H9 (cell line): ENCODE results near the gene OR51B5. TPM values are rescaled to one million over a fixed set of nuclear protein-coding genes. Genes with fewer than 3 reads are reported as not detected.

Experiments used
- DNase-seq: peaks from one replicate; pipeline ENCODE4 v3.0.0-alpha.2; 2017
- H2AFZ ChIP-seq: one replicate; pipeline ENCODE4 v1.6.1; 2013; ENCODE audit warnings: mild to moderate bottlenecking, low read length, control low read depth, moderate library complexity
- H2AK5ac ChIP-seq: 2 replicates; pipeline ENCODE4 v1.6.1; 2013; ENCODE audit warnings: low read length, control low read depth, mixed read lengths; ENCODE audit not compliant: insufficient read length
- H2BK120ac ChIP-seq: one replicate; pipeline ENCODE4 v1.6.1; 2013; ENCODE audit warnings: low read depth, mild to moderate bottlenecking, low read length, control low read depth, inconsistent platforms; ENCODE audit not compliant: poor library complexity, severe bottlenecking
- H2BK12ac ChIP-seq: 2 replicates; pipeline ENCODE4 v1.6.1; 2013; ENCODE audit warnings: low read length, control low read depth, mixed read lengths, low read depth; ENCODE audit not compliant: insufficient read length
- H2BK15ac ChIP-seq: 2 replicates; pipeline ENCODE4 v1.6.1; 2013; ENCODE audit warnings: low read depth, low read length, control low read depth
- H2BK20ac ChIP-seq: one replicate; pipeline ENCODE4 v1.6.1; 2013; ENCODE audit warnings: low read depth, mild to moderate bottlenecking, low read length, control low read depth, inconsistent platforms; ENCODE audit not compliant: poor library complexity, severe bottlenecking
- H2BK5ac ChIP-seq: 2 replicates; pipeline ENCODE4 v1.6.1; 2013; ENCODE audit warnings: low read length, control low read depth, mixed read lengths; ENCODE audit not compliant: insufficient read length
- H3K14ac ChIP-seq: 2 replicates; pipeline ENCODE4 v1.6.1; 2013; ENCODE audit warnings: low read length, control low read depth; ENCODE audit not compliant: insufficient read depth
- H3K18ac ChIP-seq: 2 replicates; pipeline ENCODE4 v1.6.1; 2013; ENCODE audit warnings: low read depth, mild to moderate bottlenecking, mixed read lengths, low read length, control low read depth; ENCODE audit not compliant: insufficient read length
- H3K23ac ChIP-seq: 2 replicates; pipeline ENCODE4 v1.6.1; 2013; ENCODE audit warnings: low read length, control low read depth, mixed read lengths, low read depth; ENCODE audit not compliant: insufficient read length
- H3K23me2 ChIP-seq: 2 replicates; pipeline ENCODE4 v1.6.1; 2013; ENCODE audit warnings: low read depth, mild to moderate bottlenecking, mixed read lengths, low read length, control low read depth; ENCODE audit not compliant: insufficient read length, poor library complexity, severe bottlenecking
- H3K27ac ChIP-seq: 2 replicates; pipeline ENCODE4 v1.5.1; 2013; ENCODE audit warnings: low read length, control low read depth, mixed read lengths, low read depth; ENCODE audit not compliant: insufficient read length
- H3K27me3 ChIP-seq: 2 replicates; pipeline ENCODE4 v1.6.1; 2013; ENCODE audit warnings: low read length, control low read depth, inconsistent platforms; ENCODE audit not compliant: insufficient read depth
- H3K4ac ChIP-seq: 2 replicates; pipeline ENCODE4 v1.6.1; 2013; ENCODE audit warnings: low read depth, mild to moderate bottlenecking, control low read depth, inconsistent platforms, low read length, moderate library complexity
- H3K4me1 ChIP-seq: 2 replicates; pipeline ENCODE4 v1.6.1; 2013; ENCODE audit warnings: low read length, control low read depth, inconsistent platforms; ENCODE audit not compliant: insufficient read depth
- H3K4me2 ChIP-seq: 2 replicates; pipeline ENCODE4 v1.6.1; 2013; ENCODE audit warnings: low read length, control low read depth, mixed read lengths; ENCODE audit not compliant: insufficient read length, insufficient read depth
- H3K56ac ChIP-seq: 2 replicates; pipeline ENCODE4 v1.6.1; 2013; ENCODE audit warnings: low read depth, mild to moderate bottlenecking, mixed read lengths, low read length, control low read depth; ENCODE audit not compliant: insufficient read length
- H3K79me1 ChIP-seq: 2 replicates; pipeline ENCODE4 v1.6.1; 2013; ENCODE audit warnings: low read depth, mild to moderate bottlenecking, moderate library complexity, low read length, control low read depth, inconsistent platforms; ENCODE audit not compliant: insufficient read depth, poor library complexity, severe bottlenecking
- H3K79me2 ChIP-seq: 2 replicates; pipeline ENCODE4 v1.6.1; 2013; ENCODE audit warnings: low read length, control low read depth, inconsistent platforms; ENCODE audit not compliant: insufficient read depth
- H3K9ac ChIP-seq: 2 replicates; pipeline ENCODE4 v1.6.1; 2013; ENCODE audit warnings: low read length, control low read depth, mixed read lengths; ENCODE audit not compliant: insufficient read length; ENCODE audit errors: extremely low read depth
- H3K9me3 ChIP-seq: one replicate; pipeline ENCODE4 v1.6.1; 2013; ENCODE audit warnings: low read depth, low read length, inconsistent platforms; ENCODE audit not compliant: control insufficient read depth
- H3T11ph ChIP-seq: one replicate; pipeline ENCODE4 v1.6.1; 2013; ENCODE audit warnings: mild to moderate bottlenecking, low read length, control low read depth, inconsistent platforms
- H4K20me1 ChIP-seq: one replicate; pipeline ENCODE4 v1.6.1; 2013; ENCODE audit not compliant: control insufficient read depth, insufficient read length, insufficient read depth
- H4K5ac ChIP-seq: 2 replicates; pipeline ENCODE4 v1.6.1; 2013; ENCODE audit warnings: low read depth, mild to moderate bottlenecking, mixed read lengths, low read length, control low read depth; ENCODE audit not compliant: insufficient read length
- H4K8ac ChIP-seq: replicated peaks from 2 replicates; pipeline ENCODE4 v1.6.1; 2013; ENCODE audit warnings: low read length, control low read depth, mixed read lengths, low read depth; ENCODE audit not compliant: insufficient read length
- H4K91ac ChIP-seq: 2 replicates; pipeline ENCODE4 v1.6.1; 2013; ENCODE audit warnings: low read depth, mild to moderate bottlenecking, moderate library complexity, mixed read lengths, low read length, control low read depth; ENCODE audit not compliant: insufficient read length
- H3K27ac Mint-ChIP-seq, 3 experiments: 2 replicates in 2 of 3; 3 replicates in 1 of 3; pipeline ENCODE4 v1.8.0; 2020 to 2021; ENCODE audit warnings: mixed read lengths in 3 of 3, mild to moderate bottlenecking in 1 of 3, moderate library complexity in 1 of 3
- H3K27me3 Mint-ChIP-seq: 2 replicates; pipeline ENCODE4 v1.8.0; 2021; ENCODE audit warnings: low read depth, mild to moderate bottlenecking, moderate library complexity, mixed read lengths
- H3K36me3 Mint-ChIP-seq, 3 experiments: 2 replicates in 2 of 3; 3 replicates in 1 of 3; pipeline ENCODE4 v1.8.0; 2020 to 2021; ENCODE audit warnings: low read depth in 3 of 3, mixed read lengths in 3 of 3; ENCODE audit not compliant: insufficient read depth in 1 of 3
- H3K4me1 Mint-ChIP-seq, 2 experiments: 2 replicates each; pipeline ENCODE4 v1.8.0; 2020; ENCODE audit warnings: mixed read lengths in 2 of 2
- H3K4me3 Mint-ChIP-seq, 2 experiments: 2 replicates in 1 of 2; 3 replicates in 1 of 2; pipeline ENCODE4 v1.8.0; 2020 to 2021; ENCODE audit warnings: mild to moderate bottlenecking in 2 of 2, mixed read lengths in 2 of 2, moderate library complexity in 1 of 2
- H3K9me3 Mint-ChIP-seq, 2 experiments: 2 replicates in 1 of 2; 3 replicates in 1 of 2; pipeline ENCODE4 v1.8.0; 2020; ENCODE audit warnings: mild to moderate bottlenecking in 2 of 2, mixed read lengths in 2 of 2, moderate library complexity in 1 of 2
- WGBS: extraction: QIAGEN DNeasy Blood & Tissue Kit; methylation state at CpG from one replicate; pipeline ENCODE4 v1.1.7; 2013; ENCODE audit warnings: missing lambda C conversion rate, low lambda C conversion rate, mixed read lengths; ENCODE audit not compliant: insufficient read length; ENCODE audit errors: extremely low coverage; 5-methylcytosine and 5-hydroxymethylcytosine counted together
- total RNA-seq: library from RNA; stranded (reverse); gene quantifications from 2 replicates; pipeline ENCODE4 v1.2.1, GENCODE V29; 2021
- TF ChIP-seq, protein P1 (sequence below): fragments of 200-600 bp; sonication (generic); conservative IDR thresholded peaks from 3 replicates; pipeline ENCODE4 v1.8.0; 2021; ENCODE audit warnings: antibody characterized with exemption, mild to moderate bottlenecking

OR51B5 gene
- total RNA-seq, 1 experiment from 2014 or later = not detected

- H3K4me1 Mint-ChIP-seq = no peaks in the 10 kb centered on the region
- no peak overlapping the region for H3K9ac ChIP-seq
- H4K8ac ChIP-seq = no peak overlapping the region
- H3K56ac ChIP-seq = no peak overlapping the region
- H3K27ac Mint-ChIP-seq = no peak overlapping the region
- no peak overlapping the region for H3T11ph ChIP-seq
- H2BK12ac ChIP-seq = no peak overlapping the region
- no peak overlapping the region for H4K91ac ChIP-seq
- H3K27me3 Mint-ChIP-seq = no peaks in the 10 kb centered on the region
- no peaks in the 10 kb centered on the region for H3K23me2 ChIP-seq
- no peak overlapping the region for H3K4me2 ChIP-seq
- H2AFZ ChIP-seq = no peak overlapping the region
- no peaks in the 10 kb centered on the region for H3K27me3 ChIP-seq
- H3K4me1 ChIP-seq = no peaks in the 10 kb centered on the region
- H2BK20ac ChIP-seq = no peak overlapping the region
- no peaks in the 10 kb centered on the region for H3K79me1 ChIP-seq
- H2BK5ac ChIP-seq = no peak overlapping the region
- H3K27ac ChIP-seq = no peak overlapping the region
- WGBS = no CpG with 5 or more reads among the region's 5 CpGs
- H3K9me3 Mint-ChIP-seq = no peaks in the 10 kb centered on the region
- no peak overlapping the region for H2BK15ac ChIP-seq
- H3K14ac ChIP-seq = no peak overlapping the region
- no peak overlapping the region for H3K18ac ChIP-seq
- H2BK120ac ChIP-seq = no peak overlapping the region
- H2AK5ac ChIP-seq = no peak overlapping the region
- H3K4ac ChIP-seq = no peak overlapping the region
- no peak overlapping the region for H3K4me3 Mint-ChIP-seq
- no peak overlapping the region for H3K23ac ChIP-seq
- no peak overlapping the region for H4K5ac ChIP-seq
- H3K36me3 Mint-ChIP-seq = no peaks in the 10 kb centered on the region
- H3K79me2 ChIP-seq = no peaks in the 10 kb centered on the region
- no peaks in the 10 kb centered on the region for H3K9me3 ChIP-seq
- DNase-seq = no peak
- TF ChIP-seq, protein P1, sequence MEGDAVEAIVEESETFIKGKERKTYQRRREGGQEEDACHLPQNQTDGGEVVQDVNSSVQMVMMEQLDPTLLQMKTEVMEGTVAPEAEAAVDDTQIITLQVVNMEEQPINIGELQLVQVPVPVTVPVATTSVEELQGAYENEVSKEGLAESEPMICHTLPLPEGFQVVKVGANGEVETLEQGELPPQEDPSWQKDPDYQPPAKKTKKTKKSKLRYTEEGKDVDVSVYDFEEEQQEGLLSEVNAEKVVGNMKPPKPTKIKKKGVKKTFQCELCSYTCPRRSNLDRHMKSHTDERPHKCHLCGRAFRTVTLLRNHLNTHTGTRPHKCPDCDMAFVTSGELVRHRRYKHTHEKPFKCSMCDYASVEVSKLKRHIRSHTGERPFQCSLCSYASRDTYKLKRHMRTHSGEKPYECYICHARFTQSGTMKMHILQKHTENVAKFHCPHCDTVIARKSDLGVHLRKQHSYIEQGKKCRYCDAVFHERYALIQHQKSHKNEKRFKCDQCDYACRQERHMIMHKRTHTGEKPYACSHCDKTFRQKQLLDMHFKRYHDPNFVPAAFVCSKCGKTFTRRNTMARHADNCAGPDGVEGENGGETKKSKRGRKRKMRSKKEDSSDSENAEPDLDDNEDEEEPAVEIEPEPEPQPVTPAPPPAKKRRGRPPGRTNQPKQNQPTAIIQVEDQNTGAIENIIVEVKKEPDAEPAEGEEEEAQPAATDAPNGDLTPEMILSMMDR = no peak
- H4K20me1 ChIP-seq = no peaks in the 10 kb centered on the region
Measured at GRCh38 chr11:5303626-5304025, 39.7 kb downstream of the OR51B5 start.
